Measurements from ENCODE around the gene SH3BP5.

SH3BP5 gene

DNA sequence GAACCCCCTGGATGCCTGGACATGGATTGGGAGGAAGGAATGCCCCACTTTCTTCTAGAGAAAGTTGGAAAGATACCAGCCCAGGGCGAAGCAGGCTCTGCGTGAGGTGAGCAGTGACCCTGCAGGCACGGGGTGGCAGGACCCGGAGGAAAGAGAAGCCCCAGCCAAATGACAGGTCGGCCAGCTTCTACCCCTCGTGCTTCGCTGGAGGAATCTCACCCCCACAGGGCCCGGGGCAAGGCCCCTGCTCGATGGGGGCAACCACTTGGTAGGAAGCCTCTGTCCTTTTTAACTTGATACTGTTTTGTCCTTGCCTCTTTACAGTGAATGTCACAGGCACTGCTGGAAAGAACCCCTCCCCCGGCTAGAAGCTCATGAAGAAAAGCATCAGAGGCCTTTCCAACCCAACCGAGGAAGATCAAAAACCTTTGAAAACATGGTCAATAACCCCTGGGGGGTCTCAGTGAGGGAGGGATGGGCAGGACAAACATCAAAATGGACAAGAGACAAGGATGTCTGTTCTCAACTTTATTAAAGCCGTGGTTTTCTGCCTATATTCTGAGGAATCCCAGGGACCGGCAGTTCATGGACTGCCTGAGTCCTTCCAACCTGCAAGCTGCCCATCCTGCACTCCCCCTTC lies 54.4 kb downstream of the SH3BP5 start:
- WGBS, 2 donors (ENCODE audit: extremely low coverage in 2 of 2, insufficient read length in 2 of 2, insufficient replicate concordance in 1 of 2), result no CpG with 5 or more reads among the region's 13 CpGs
- H2BK5ac ChIP-seq (ENCODE audit: low read length), result no peak overlapping the region
- H3K4ac ChIP-seq (ENCODE audit: low read length), result no peak overlapping the region
- H3K23ac ChIP-seq (ENCODE audit: low read depth, low read length, poor library complexity), result no peak overlapping the region
- H3K14ac ChIP-seq (ENCODE audit: low read length), result no peak overlapping the region
- H3K27me3 ChIP-seq (ENCODE audit: control insufficient read depth in 3 of 3, insufficient read depth in 3 of 3, low read depth in 1 of 3, low read length in 3 of 3), result no peaks in the 10 kb centered on the region
- no peak for DNase-seq (ENCODE audit: low spot score)
- no peak overlapping the region for H3K27ac ChIP-seq (replicated peaks; ENCODE audit: low read length)
- H3K9me3 ChIP-seq (replicated peaks in 1 of 2; ENCODE audit: control insufficient read depth in 2 of 2, insufficient read depth in 1 of 2, low read depth in 1 of 2, low read length in 2 of 2), result no peaks in the 10 kb centered on the region
- no peak overlapping the region for H3K4me2 ChIP-seq (ENCODE audit: insufficient read depth, low read length, poor library complexity, severe bottlenecking)
- no peak overlapping the region for H3K4me3 ChIP-seq (ENCODE audit: low read length in 2 of 2)
- no peaks in the 10 kb centered on the region for H3K79me1 ChIP-seq (ENCODE audit: low read depth, low read length)
- H2AK5ac ChIP-seq (ENCODE audit: low read depth, low read length), result no peak overlapping the region
- H4K8ac ChIP-seq (ENCODE audit: low read depth, low read length), result no peak overlapping the region
- no peak overlapping the region for H3K18ac ChIP-seq (ENCODE audit: low read length)
- H2BK12ac ChIP-seq (ENCODE audit: low read length), result no peak overlapping the region
- no peak overlapping the region for H2BK15ac ChIP-seq (ENCODE audit: low read length)
- no peak overlapping the region for H2BK120ac ChIP-seq (ENCODE audit: low read depth, low read length)
- no peak overlapping the region for H3K9ac ChIP-seq (ENCODE audit: low read depth, low read length, poor library complexity)
- H2AFZ ChIP-seq (ENCODE audit: low read length), result peak overlapping the region; percentile 12
- no peaks in the 10 kb centered on the region for H3K36me3 ChIP-seq (replicated peaks in 1 of 2; ENCODE audit: control insufficient read depth in 2 of 2, insufficient read depth in 2 of 2, low read length in 2 of 2)
- no peaks in the 10 kb centered on the region for H3K4me1 ChIP-seq (ENCODE audit: control insufficient read depth in 2 of 2, insufficient read depth in 1 of 2, low read depth in 1 of 2, low read length in 2 of 2)
- no peak overlapping the region for H4K91ac ChIP-seq (ENCODE audit: low read depth, low read length, poor library complexity)

GRCh38 chr3:15276028-15276724 lies 56.2 kb downstream of the SH3BP5 start:
- Histone ChIP-seq H2AK5ac (ENCODE audit: low read depth, low read length) (no peak overlapping the region), H2BK120ac (ENCODE audit: low read depth, low read length) (no peak overlapping the region), H3K4me3 (ENCODE audit: low read length in 2 of 2) (no peak overlapping the region), H2BK15ac (ENCODE audit: low read length) (no peak overlapping the region), H3K4me1 (ENCODE audit: control insufficient read depth in 2 of 2, insufficient read depth in 1 of 2, low read depth in 1 of 2, low read length in 2 of 2) (no peaks in the 10 kb centered on the region), H4K91ac (ENCODE audit: low read depth, low read length, poor library complexity) (no peak overlapping the region), H2BK5ac (ENCODE audit: low read length) (no peak overlapping the region), H3K14ac (ENCODE audit: low read length) (no peak overlapping the region), H3K36me3 (replicated peaks in 1 of 2; ENCODE audit: control insufficient read depth in 2 of 2, insufficient read depth in 2 of 2, low read length in 2 of 2) (no peaks in the 10 kb centered on the region), H3K27me3 (ENCODE audit: control insufficient read depth in 3 of 3, insufficient read depth in 3 of 3, low read depth in 1 of 3, low read length in 3 of 3) (no peaks in the 10 kb centered on the region), H3K79me1 (ENCODE audit: low read depth, low read length) (no peaks in the 10 kb centered on the region), H3K18ac (ENCODE audit: low read length) (no peak overlapping the region), H3K27ac (replicated peaks; ENCODE audit: low read length) (no peak overlapping the region), H4K8ac (ENCODE audit: low read depth, low read length) (no peak overlapping the region), H3K9ac (ENCODE audit: low read depth, low read length, poor library complexity) (no peak overlapping the region), H3K9me3 (replicated peaks in 1 of 2; ENCODE audit: control insufficient read depth in 2 of 2, insufficient read depth in 1 of 2, low read depth in 1 of 2, low read length in 2 of 2) (no peaks in the 10 kb centered on the region), H3K4me2 (ENCODE audit: insufficient read depth, low read length, poor library complexity, severe bottlenecking) (no peak overlapping the region), H2AFZ (ENCODE audit: low read length) (no peak overlapping the region), H3K23ac (ENCODE audit: low read depth, low read length, poor library complexity) (peak overlapping the region; percentile 16), H3K4ac (ENCODE audit: low read length) (no peak overlapping the region), H2BK12ac (ENCODE audit: low read length) (no peak overlapping the region)
- no peak for DNase-seq (ENCODE audit: low spot score)
- no CpG with 5 or more reads among the region's 11 CpGs for WGBS, 2 donors (ENCODE audit: extremely low coverage in 2 of 2, insufficient read length in 2 of 2, insufficient replicate concordance in 1 of 2)

DNA sequence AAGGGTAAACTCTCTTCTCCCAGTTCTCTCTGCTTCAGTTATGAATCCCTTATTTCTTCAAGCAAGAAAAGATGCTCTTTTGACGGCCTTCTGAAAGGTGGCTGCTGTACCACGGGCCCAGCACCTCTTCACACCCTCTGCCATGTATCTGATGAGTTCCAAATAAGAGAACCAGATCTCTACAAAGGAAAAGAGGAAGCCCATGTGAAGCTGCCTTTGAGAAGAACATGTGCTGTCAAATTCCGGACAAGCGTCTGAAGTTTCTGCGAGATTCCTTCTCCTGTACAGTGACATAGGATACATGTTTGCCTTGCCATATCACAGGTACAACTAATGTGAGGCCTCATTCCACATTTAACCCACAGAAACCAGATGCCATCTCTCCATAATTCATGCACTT lies 59.2 kb downstream of the SH3BP5 start:
- no peak for DNase-seq (ENCODE audit: low spot score)
- Histone ChIP-seq H3K9me3 (replicated peaks in 1 of 2; ENCODE audit: control insufficient read depth in 2 of 2, insufficient read depth in 1 of 2, low read depth in 1 of 2, low read length in 2 of 2) (no peaks in the 10 kb centered on the region), H3K18ac (ENCODE audit: low read length) (no peak overlapping the region), H3K4me3 (ENCODE audit: low read length in 2 of 2) (no peak overlapping the region), H4K8ac (ENCODE audit: low read depth, low read length) (no peak overlapping the region), H3K79me1 (ENCODE audit: low read depth, low read length) (no peaks in the 10 kb centered on the region), H3K27ac (replicated peaks; ENCODE audit: low read length) (no peak overlapping the region), H3K9ac (ENCODE audit: low read depth, low read length, poor library complexity) (no peak overlapping the region), H3K4ac (ENCODE audit: low read length) (no peak overlapping the region), H3K14ac (ENCODE audit: low read length) (no peak overlapping the region), H3K4me2 (ENCODE audit: insufficient read depth, low read length, poor library complexity, severe bottlenecking) (no peak overlapping the region), H3K23ac (ENCODE audit: low read depth, low read length, poor library complexity) (no peak overlapping the region), H2BK15ac (ENCODE audit: low read length) (no peak overlapping the region), H2BK120ac (ENCODE audit: low read depth, low read length) (no peak overlapping the region), H2BK12ac (ENCODE audit: low read length) (no peak overlapping the region), H3K4me1 (ENCODE audit: control insufficient read depth in 2 of 2, insufficient read depth in 1 of 2, low read depth in 1 of 2, low read length in 2 of 2) (no peaks in the 10 kb centered on the region), H4K91ac (ENCODE audit: low read depth, low read length, poor library complexity) (no peak overlapping the region), H2BK5ac (ENCODE audit: low read length) (no peak overlapping the region), H3K36me3 (replicated peaks in 1 of 2; ENCODE audit: control insufficient read depth in 2 of 2, insufficient read depth in 2 of 2, low read length in 2 of 2) (no peaks in the 10 kb centered on the region), H3K27me3 (ENCODE audit: control insufficient read depth in 3 of 3, insufficient read depth in 3 of 3, low read depth in 1 of 3, low read length in 3 of 3) (no peaks in the 10 kb centered on the region), H2AK5ac (ENCODE audit: low read depth, low read length) (no peak overlapping the region), H2AFZ (ENCODE audit: low read length) (no peak overlapping the region)
- WGBS, 2 donors (ENCODE audit: extremely low coverage in 2 of 2, insufficient read length in 2 of 2, insufficient replicate concordance in 1 of 2), result no CpG with 5 or more reads among the region's 5 CpGs

- H2AK5ac ChIP-seq (ENCODE audit: low read depth, low read length), result no peak overlapping the region
- H4K91ac ChIP-seq (ENCODE audit: low read depth, low read length, poor library complexity), result no peak overlapping the region
- H3K4me1 ChIP-seq (ENCODE audit: control insufficient read depth in 2 of 2, insufficient read depth in 1 of 2, low read depth in 1 of 2, low read length in 2 of 2), result no peaks in the 10 kb centered on the region
- H2BK12ac ChIP-seq (ENCODE audit: low read length), result no peak overlapping the region
- no peaks in the 10 kb centered on the region for H3K9me3 ChIP-seq (replicated peaks in 1 of 2; ENCODE audit: control insufficient read depth in 2 of 2, insufficient read depth in 1 of 2, low read depth in 1 of 2, low read length in 2 of 2)
- no peak overlapping the region for H3K4me2 ChIP-seq (ENCODE audit: insufficient read depth, low read length, poor library complexity, severe bottlenecking)
- H3K23ac ChIP-seq (ENCODE audit: low read depth, low read length, poor library complexity), result no peak overlapping the region
- no peaks in the 10 kb centered on the region for H3K79me1 ChIP-seq (ENCODE audit: low read depth, low read length)
- H3K36me3 ChIP-seq (replicated peaks in 1 of 2; ENCODE audit: control insufficient read depth in 2 of 2, insufficient read depth in 2 of 2, low read length in 2 of 2), result no peaks in the 10 kb centered on the region
- no peak overlapping the region for H3K18ac ChIP-seq (ENCODE audit: low read length)
- no peak overlapping the region for H3K4me3 ChIP-seq (ENCODE audit: low read length in 2 of 2)
- WGBS, 2 donors (ENCODE audit: extremely low coverage in 2 of 2, insufficient read length in 2 of 2, insufficient replicate concordance in 1 of 2), result no CpG with 5 or more reads among the region's 7 CpGs
- no peak overlapping the region for H2AFZ ChIP-seq (ENCODE audit: low read length)
- no peak overlapping the region for H3K27ac ChIP-seq (replicated peaks; ENCODE audit: low read length)
- no peak overlapping the region for H3K4ac ChIP-seq (ENCODE audit: low read length)
- H2BK120ac ChIP-seq (ENCODE audit: low read depth, low read length), result no peak overlapping the region
- no peak overlapping the region for H2BK15ac ChIP-seq (ENCODE audit: low read length)
- no peak for DNase-seq (ENCODE audit: low spot score)
- no peak overlapping the region for H4K8ac ChIP-seq (ENCODE audit: low read depth, low read length)
- no peak overlapping the region for H3K9ac ChIP-seq (ENCODE audit: low read depth, low read length, poor library complexity)
- no peak overlapping the region for H3K14ac ChIP-seq (ENCODE audit: low read length)
- no peak overlapping the region for H2BK5ac ChIP-seq (ENCODE audit: low read length)
- H3K27me3 ChIP-seq (ENCODE audit: control insufficient read depth in 3 of 3, insufficient read depth in 3 of 3, low read depth in 1 of 3, low read length in 3 of 3), result no peaks in the 10 kb centered on the region
Measured at GRCh38 chr3:15272426-15273196, 59.8 kb downstream of the SH3BP5 start.
